Measurements from ENCODE around the gene CBY1.

The CBY1 gene

GRCh38 chr22:38649841-38650522 lies 6.5 kb upstream of the CBY1 start:
- no peak for DNase-seq

- DNase-seq: no peak
Observed at GRCh38 chr22:38652859-38653258, 3.6 kb upstream of the CBY1 start.

- DNase-seq: no peak
Observed at GRCh38 chr22:38653741-38654140, 2.7 kb upstream of the CBY1 start.

GRCh38 chr22:38655519-38656255 lies 751 bp upstream of the CBY1 start:
- no peak for DNase-seq

GRCh38 chr22:38657045-38657909 lies 839 bp downstream of the CBY1 start:
- DNase-seq: peak in 1 of 4 experiments; percentile 17

- DNase-seq: no peak
Observed at GRCh38 chr22:38674888-38675287, 18.4 kb downstream of the CBY1 start.

- DNase-seq: no peak
Observed at GRCh38 chr22:38675833-38676232, 19.4 kb downstream of the CBY1 start.

- DNase-seq: peak; percentile 92 to 97 (median 94)
Observed at GRCh38 chr22:38681582-38682335, 25.3 kb downstream of the CBY1 start, which contains the start of gene TOMM22. TOMM22 (plus strand) TSS chr22:38681957; CDS start chr22:38681979, 22 bp downstream.

- DNase-seq: no peak
Observed at GRCh38 chr22:38684895-38685294, 28.5 kb downstream of the CBY1 start.

- no peak for DNase-seq
Observed at GRCh38 chr22:38685761-38686160, 29.3 kb downstream of the CBY1 start.

GRCh38 chr22:38689651-38690050 lies 33.2 kb downstream of the CBY1 start:
- no peak for DNase-seq

- DNase-seq: no peak
Observed at GRCh38 chr22:38694049-38694448, 37.6 kb downstream of the CBY1 start.

- DNase-seq: peak in 2 of 4 experiments; percentile 53 to 72
Observed at GRCh38 chr22:38694940-38695339, 38.5 kb downstream of the CBY1 start.

GRCh38 chr22:38696606-38697424 lies 40.4 kb downstream of the CBY1 start:
- peak; percentile 56 to 82 (median 66) for DNase-seq

GRCh38 chr22:38697425-38698089 lies 41.1 kb downstream of the CBY1 start:
- DNase-seq: no peak

GRCh38 chr22:38698407-38699094 lies 42.1 kb downstream of the CBY1 start:
- no peak for DNase-seq

GRCh38 chr22:38699143-38699542 lies 42.7 kb downstream of the CBY1 start:
- no peak for DNase-seq

GRCh38 chr22:38699784-38700183 lies 43.3 kb downstream of the CBY1 start:
- DNase-seq: peak in 1 of 4 experiments; percentile 39

GRCh38 chr22:38700270-38700788 lies 43.9 kb downstream of the CBY1 start:
- peak; percentile 81 to 93 (median 88) for DNase-seq

Data from suppressor macrophage (primary cell).